GM19239 (cell line): ENCODE data around the gene NMNAT3.

Source experiments
- DNase-seq: peaks from one replicate; pipeline ENCODE4 v3.0.0; 2011; ENCODE audit warnings: low spot score; ENCODE audit not compliant: insufficient read length
- FAIRE-seq: peaks from 2 replicates; lab custom pipeline; 2011; peaks lifted over from hg19 to GRCh38; lab: Jason Lieb, UNC

Gene NMNAT3

GRCh38 chr3:139646512-139646911, 31.3 kb downstream of the NMNAT3 start:
- DNase-seq (no peak), FAIRE-seq (no peak)

GRCh38 chr3:139642996-139643395, 34.8 kb downstream of the NMNAT3 start:
- FAIRE-seq (no peak), DNase-seq (no peak)

- no peak for DNase-seq
- no peak for FAIRE-seq
These were observed 37.3 kb downstream of the NMNAT3 start for GRCh38 chr3:139640456-139640855.

GRCh38 chr3:139639662-139640061, 38.1 kb downstream of the NMNAT3 start:
- DNase-seq: no peak
- no peak for FAIRE-seq

- DNase-seq (no peak), FAIRE-seq (no peak)
These were observed 39.3 kb downstream of the NMNAT3 start for GRCh38 chr3:139638518-139638917.

GRCh38 chr3:139636511-139636910, 41.3 kb downstream of the NMNAT3 start:
- FAIRE-seq: no peak
- no peak for DNase-seq

GRCh38 chr3:139634111-139634635, 43.6 kb downstream of the NMNAT3 start:
- FAIRE-seq: no peak
- no peak for DNase-seq

- DNase-seq (no peak), FAIRE-seq (no peak)
These were observed 44.3 kb downstream of the NMNAT3 start for GRCh38 chr3:139633511-139633910.

- FAIRE-seq (no peak), DNase-seq (no peak)
These were observed 47.2 kb downstream of the NMNAT3 start for GRCh38 chr3:139630542-139630941.

GRCh38 chr3:139629033-139629432, 48.7 kb downstream of the NMNAT3 start:
- peak; percentile 23 for FAIRE-seq
- peak; percentile 24 for DNase-seq

GRCh38 chr3:139627759-139628158, 50.0 kb downstream of the NMNAT3 start:
- DNase-seq (no peak), FAIRE-seq (no peak)

- FAIRE-seq: no peak
- DNase-seq: no peak
These were observed 57.3 kb downstream of the NMNAT3 start for GRCh38 chr3:139620438-139620837.

- DNase-seq (no peak), FAIRE-seq (no peak)
These were observed 58.3 kb downstream of the NMNAT3 start for GRCh38 chr3:139619484-139619883.

GRCh38 chr3:139617672-139618268, 60.0 kb downstream of the NMNAT3 start:
- FAIRE-seq (no peak), DNase-seq (no peak)

- DNase-seq (no peak), FAIRE-seq (no peak)
These were observed 66.2 kb downstream of the NMNAT3 start for GRCh38 chr3:139611528-139611927.

- DNase-seq (no peak), FAIRE-seq (no peak)
These were observed 66.9 kb downstream of the NMNAT3 start for GRCh38 chr3:139610886-139611285.

GRCh38 chr3:139608924-139609323, 68.8 kb downstream of the NMNAT3 start:
- DNase-seq (no peak), FAIRE-seq (no peak)

- DNase-seq: no peak
- no peak for FAIRE-seq
These were observed 69.7 kb downstream of the NMNAT3 start for GRCh38 chr3:139608108-139608380.

GRCh38 chr3:139607257-139608107, 70.3 kb downstream of the NMNAT3 start:
- FAIRE-seq (no peak), DNase-seq (no peak)

- no peak for DNase-seq
- no peak for FAIRE-seq
These were observed 75.8 kb downstream of the NMNAT3 start for GRCh38 chr3:139602003-139602402.

- DNase-seq: no peak
- no peak for FAIRE-seq
These were observed 76.4 kb downstream of the NMNAT3 start for GRCh38 chr3:139601191-139601961.
